GM21737 (cell line): ENCODE data around the gene NCOR1.

Source experiments
- ATAC-seq: cut with Tn5 transposase; IDR thresholded peaks from one replicate; pipeline ENCODE4 v1.9.1; 2021; ENCODE audit warnings: mild to moderate bottlenecking, moderate library complexity; ENCODE audit not compliant: unreplicated experiment

Gene NCOR1

DNA sequence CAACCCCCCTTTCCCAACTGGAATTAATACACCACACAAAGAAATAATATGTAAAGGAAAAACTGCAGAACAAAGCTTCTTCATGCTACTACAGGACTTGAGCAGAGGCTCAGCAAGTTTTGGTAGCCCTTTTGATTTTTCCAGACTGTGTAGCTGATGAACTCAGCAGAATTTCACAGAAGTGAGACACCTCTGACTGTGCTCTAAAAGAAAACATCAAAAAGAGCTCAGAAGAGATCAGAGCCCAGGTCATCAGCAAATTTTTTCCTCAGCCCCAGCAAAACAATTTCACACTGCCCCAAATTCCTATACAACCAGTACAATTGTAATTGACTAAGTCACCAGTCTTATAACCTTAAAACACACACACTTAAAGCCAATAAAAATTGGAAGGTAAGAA, 177.7 kb downstream of the NCOR1 start:
- ATAC-seq: no peak

DNA sequence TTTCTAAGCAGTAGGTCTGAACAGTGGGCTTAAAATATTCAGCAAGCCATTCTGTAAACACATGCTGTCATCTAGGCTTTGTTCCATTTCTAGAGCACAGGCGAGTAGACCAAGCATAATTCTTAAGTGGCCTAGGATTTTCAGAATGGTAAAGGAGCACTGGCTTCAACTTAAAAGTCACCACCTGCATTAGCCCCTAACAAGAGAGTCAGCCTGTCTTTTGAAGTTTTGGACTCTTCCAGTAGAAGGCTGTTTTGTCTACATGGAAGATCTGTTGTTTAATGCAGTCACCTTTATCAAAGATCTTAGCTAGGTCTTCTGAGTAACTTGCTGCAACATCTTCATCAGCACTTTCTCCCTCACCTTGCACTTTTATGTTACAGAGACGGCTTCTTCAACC, 179.1 kb downstream of the NCOR1 start:
- no peak for ATAC-seq

DNA sequence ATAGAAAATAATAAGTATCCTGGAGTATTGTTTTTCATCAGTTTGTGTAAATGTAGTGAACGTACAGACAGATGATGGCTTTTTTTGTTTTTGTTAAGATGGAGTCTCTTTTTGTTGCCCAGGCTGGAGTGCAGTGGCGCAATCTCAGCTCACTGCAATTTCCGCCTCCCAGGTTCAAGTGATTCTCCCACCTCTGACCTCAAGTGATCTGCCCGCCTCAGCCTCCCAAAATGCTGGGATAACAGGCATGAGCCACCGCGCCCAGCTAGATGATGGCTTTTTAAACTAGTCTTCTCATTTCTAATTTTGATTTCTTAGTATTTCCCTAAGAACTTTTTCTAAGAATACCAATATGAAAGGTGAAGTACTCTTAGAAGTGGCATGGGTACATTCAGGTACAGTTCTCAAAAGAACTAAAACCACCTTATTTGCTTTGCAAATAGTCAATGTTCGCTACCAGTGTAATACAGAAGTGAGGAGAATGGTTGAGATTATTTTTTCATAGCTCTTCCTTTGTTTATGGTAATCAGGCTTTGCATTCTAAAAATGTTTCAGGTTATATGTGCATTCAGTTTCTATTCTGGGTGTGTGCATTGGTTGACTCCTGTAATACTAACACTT, 181.5 kb downstream of the NCOR1 start:
- no peak for ATAC-seq

DNA sequence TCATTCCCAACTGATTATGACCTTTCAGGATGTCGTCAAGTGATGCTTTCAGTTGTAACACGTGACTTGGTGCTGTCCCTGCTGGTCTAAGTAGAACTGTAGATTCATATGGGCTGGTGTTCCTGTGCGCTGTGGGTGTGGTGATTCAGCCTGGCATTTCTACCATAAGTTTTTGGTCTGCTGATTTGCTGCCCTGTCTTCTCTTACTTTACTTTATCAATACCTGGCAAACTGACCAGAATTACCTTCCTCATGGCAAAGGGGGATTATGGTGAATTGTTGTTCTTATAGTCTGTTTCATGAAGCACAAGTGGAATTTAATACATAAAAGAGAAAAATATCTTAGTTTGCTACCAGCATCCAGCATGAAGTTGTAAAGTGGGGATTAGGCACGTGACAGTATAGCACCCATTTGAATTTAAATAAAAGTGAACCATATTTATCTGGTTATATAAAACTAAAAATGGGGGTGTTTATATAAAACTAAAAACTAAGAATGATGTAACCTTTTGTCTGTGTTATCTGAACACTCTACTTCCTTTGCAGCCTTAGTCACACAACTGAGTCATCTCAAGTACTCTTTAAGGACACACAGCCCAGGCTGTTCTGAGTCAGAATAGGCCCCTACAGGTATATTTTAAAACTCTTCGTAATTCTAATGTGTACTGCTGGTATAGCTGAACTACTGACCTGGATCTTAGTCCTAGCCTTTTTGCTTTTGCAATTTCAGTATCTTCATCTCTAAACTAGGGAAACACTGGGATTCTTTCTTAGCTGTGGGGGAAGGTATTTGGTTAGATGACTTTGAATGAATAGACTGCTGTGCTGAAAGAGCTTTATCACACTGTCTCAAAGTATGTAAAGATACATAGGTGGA, 187.4 kb downstream of the NCOR1 start:
- ATAC-seq: peak; percentile 55

DNA sequence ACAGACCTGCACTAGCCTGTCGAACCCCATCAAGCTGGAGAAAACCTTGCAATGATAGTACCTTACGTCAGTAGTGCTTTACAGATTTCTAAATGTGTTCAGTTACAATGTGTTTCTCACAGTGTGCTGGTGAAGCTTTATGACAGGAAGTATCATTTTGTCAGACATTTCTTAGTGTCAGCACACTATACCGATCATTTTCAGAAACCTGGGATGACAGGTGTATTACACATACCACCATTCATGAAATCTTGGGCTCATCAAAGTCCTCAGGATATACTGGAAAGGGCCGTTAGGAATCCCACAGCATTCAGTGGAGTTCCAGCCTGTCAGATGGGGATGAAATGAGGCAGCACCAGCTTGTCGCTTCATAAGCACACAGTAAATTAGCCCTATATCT, 188.4 kb downstream of the NCOR1 start:
- ATAC-seq: no peak

DNA sequence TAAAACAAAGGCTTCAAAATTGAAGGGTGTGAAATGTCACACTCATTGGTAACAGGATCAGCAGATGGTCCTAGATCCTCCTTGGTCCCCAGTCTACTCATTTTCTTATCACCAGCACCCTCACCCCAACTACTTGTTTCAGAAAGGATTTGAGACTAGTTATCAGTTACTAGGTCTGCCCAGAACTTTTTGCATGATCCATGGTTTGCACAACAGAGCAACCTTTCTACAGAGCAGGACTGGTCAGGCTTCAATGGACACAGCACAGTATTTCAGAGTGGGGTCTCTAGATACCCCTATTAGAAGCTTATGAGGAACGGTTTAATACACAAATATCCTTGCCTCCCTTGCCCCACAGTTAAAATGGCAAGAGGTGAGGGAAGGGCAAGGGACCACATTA, 190.1 kb downstream of the NCOR1 start:
- no peak for ATAC-seq

DNA sequence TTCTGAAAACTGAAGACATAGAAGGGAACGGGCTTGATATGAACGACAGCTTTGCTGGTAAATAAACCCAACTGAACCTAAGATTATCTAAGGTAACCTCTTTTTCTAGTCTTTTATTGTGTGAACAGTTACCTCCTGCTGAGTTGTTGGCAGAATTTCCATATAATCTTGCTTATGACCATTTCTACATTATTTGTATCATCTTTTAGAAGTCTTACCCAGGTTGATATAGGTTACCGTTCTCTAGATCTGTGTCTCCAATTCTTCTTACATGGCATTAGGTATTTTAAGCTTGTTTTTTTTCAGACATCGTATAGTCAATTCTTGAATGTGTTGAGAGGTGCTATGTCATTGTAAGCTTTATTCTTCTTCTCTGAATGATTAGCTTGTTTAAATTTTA, 191.5 kb downstream of the NCOR1 start:
- ATAC-seq: no peak

DNA sequence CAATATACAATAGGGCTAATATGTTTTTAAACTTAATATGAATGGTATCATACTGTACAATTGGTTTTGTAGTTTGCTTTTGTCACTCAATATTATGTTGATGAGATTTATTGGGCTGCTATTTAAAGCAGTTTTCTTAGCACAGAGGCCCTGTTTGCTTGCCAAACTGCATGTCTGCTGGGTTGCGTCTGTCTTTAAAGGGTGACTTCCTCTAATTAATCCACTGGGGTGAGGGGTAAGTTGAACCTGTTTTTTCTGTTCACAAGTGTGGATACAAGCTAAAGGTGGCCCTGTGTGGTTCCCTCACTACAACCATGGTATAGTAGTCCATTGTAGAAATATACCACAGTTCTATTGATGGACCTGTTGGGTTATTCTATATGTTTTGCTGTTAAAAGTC, 196.0 kb downstream of the NCOR1 start:
- ATAC-seq: no peak

DNA sequence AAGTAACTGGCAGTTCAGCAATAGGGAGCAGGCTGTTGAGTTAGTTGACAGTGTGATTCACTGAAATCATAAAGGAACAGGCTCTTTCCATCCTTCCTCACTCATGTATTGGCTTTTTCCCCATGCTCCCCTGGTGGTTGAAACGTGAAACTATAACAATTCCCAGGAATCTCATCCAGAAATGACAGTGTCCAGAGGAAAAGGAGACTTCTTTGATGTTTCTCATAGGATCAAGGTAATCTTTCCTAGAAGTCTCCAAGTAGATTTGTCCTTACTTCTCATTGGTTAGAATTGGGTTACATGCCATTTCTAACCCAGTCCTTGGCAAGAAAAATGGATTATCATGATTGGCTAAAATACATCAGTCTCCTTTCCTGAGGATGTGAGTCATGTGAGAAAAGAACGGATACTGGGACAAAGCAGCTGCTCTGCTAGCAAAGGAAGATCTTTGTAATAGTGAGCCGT, 201.4 kb downstream of the NCOR1 start:
- ATAC-seq: no peak

DNA sequence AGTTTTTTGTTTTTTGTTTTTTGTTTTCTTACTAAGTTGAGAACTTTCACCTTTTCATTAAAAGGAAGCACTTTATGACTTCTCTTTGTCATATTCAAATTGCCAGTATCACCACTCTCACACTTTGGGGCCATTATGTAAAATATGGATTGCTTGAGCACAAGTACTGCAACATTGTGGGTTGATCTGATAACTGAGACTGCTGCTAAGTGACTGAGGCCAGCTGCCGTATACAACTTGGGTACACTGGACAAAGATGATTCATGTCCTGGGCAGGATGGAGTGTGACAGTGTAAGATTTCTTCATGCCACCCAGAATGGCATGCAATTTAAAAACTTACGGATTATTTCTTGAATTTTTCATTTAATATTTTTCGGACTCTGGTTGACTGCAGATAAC, 207.9 kb downstream of the NCOR1 start:
- ATAC-seq: no peak

DNA sequence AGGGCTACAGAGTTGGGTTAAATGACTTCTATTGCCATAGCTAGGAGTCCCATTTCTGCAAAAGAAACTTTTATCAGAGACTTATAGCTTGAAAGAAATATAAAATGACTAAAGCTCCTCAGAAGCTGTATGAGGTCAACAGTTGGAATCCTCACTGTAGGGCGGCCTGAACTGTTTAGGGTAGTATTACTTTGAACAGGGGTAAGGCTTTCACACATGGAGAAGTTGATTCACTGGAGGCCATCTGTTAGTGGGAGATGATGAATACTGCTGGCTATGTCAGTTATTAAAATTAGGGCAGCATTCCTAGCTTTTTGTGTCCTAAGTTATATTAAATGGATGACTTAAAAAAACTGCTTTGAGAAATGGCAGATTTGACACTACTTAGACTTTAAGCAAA, 209.7 kb downstream of the NCOR1 start:
- no peak for ATAC-seq

DNA sequence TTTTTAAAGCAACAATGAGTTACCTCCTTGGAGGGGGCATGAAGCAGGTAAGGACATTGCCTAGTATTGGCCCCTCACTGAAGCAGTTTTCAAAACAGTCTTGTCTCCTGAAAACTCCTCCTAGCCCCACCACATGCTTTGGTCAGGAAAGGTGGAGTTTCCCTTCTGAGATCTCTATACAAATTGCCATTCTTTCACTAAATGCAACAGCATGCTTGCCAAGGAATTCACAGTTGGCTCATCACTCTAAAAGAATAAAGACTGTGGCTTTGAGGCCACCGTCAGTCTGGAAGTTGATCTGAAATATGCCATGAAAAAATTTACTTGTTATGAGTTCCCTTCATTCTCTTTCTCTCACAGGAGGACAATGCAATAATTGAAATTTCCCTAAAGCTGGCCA, 211.5 kb downstream of the NCOR1 start:
- no peak for ATAC-seq

DNA sequence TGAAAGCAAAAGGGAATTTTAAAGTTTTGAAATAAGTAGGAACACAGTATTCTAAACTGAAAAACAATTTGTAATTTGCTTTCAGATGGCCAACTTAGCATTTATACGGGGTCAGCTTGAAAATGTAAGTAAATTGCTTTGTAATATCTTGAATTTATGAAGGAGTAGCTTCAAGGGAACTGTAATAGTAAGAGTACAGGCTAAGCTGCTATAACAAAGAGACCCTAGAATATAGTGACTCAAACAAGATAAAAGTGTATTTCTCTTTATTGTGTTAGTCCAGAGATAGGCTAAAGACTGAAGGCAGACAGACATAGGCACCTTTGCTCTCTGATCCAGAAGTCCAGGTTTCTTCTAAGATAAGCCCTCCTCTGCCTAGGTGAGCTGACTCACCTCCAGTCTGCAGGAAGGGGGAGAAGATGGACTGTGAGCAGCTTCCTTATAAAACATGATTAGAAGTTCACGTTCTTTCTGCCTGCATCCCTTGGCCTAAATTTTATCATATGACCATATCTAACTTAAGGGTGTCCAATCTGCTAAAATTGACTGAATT, 212.6 kb downstream of the NCOR1 start:
- no peak for ATAC-seq

DNA sequence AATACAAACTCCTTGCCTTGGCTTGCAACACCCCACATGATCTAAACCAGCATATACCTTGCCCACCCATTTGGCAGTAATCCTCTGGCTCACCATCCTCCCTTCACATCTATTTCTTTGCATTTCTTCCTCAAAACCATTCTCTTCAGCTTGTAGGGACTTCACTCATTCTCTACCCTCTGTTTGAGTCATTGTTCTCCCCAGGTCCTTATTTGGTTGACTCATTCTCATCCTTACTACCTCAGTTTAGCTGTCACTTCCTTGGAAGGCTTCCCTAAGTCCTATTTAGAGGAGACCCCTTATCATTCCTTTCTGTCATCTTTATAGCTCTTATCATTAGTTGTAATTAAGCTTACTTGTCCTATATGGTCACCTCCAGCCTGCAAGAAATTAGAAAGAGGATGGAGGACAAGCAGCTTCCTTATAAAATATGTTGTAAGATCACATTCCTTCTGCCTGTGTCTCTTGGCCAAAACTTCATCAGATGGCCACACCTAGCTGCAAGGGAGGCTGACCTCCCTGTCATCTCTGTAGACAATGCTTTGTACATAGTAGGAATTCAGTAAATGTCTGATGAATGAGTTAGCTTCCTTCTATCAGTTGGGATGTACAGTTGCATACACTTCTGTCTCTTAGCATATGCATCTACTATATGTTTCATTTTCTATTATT, 214.0 kb downstream of the NCOR1 start:
- no peak for ATAC-seq

DNA sequence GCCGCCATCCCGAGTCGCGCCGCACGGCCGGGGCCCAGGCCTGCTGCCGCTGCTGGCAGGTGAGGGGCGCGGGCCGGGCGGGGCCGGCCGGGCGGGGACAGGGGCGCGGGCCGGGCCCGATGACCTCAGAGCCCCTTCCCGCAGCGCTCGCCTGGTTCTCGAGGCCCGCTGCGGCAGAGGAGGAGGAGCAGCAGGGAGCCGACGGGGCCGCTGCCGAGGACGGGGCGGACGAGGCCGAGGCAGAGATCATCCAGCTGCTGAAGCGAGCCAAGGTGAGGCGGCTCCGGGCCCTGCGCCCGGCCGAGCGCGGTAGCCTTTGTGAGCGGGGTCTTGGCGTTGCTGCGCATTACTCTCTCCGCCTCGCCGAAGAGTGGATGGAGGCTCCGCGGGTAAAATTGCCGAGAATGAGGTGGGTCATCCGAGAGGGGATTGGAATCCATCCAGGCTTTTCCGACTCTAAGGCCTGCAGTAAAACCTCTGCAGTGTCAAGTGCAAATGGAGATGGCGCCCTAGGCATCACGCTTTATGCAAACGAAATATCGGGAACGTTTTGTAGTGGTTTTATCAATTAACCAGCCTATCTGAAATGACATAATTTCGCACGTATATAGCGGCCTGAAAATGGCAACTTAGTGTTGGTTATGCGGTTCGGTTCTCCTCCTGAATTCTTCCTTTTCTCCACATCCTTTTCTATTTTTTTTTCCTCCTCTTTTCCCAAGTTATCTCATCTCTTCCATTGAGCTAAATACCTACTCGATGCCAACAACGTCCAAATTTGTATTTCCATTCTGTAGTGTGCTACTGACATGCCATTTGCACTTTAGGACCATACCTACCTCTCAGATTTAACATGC, 215.1 kb downstream of the NCOR1 start:
- peak; percentile 39 for ATAC-seq

DNA sequence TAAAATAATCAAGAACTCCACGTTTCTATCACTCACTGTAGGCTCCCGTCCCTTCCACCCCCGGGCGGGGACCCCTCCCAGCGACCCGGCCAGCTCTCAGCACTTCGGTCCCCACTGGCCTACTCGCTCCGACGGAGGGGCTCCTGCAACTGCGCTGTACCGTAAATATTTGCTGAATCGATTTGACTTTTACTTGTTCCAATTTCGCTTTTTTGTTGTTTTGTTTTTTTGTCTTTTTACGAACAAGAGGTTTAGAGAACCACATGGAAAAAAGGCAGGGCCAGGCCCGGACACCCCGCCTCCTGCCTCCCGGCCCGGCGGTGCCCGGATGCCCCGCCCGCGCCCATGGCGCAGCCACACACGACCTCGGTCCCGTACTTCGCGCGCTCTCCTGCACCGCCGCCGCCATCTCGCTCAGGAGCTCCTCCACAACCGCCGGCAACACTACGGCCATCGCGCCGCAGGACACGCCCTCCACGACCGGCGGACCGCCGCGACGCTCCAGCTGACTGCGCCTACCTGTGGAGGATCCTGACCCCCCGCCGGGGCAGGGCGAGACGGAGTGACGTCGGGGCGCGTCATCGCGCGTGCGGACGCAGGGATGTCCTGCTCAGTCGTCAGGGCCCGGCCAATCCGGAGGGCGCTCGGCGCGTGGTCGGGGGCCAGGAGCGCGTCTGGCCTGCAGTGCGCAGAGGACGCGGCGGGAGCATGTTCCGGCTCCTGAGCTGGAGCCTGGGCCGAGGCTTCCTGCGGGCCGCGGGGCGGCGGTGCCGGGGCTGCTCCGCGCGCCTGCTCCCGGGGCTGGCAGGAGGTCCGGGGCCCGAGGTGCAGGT, 216.0 kb downstream of the NCOR1 start, which contains the start of the genes TTC19 and ZSWIM7:
Gene TTC19 (plus strand): TSS at position 684 of the 833 bp plus-strand sequence. CDS start 25 bp downstream, at position 709.
Gene ZSWIM7 (minus strand): TSS at position 564 of the 833 bp plus-strand sequence. CDS start 110 bp downstream, at position 454.
- peak; percentile 93 for ATAC-seq

DNA sequence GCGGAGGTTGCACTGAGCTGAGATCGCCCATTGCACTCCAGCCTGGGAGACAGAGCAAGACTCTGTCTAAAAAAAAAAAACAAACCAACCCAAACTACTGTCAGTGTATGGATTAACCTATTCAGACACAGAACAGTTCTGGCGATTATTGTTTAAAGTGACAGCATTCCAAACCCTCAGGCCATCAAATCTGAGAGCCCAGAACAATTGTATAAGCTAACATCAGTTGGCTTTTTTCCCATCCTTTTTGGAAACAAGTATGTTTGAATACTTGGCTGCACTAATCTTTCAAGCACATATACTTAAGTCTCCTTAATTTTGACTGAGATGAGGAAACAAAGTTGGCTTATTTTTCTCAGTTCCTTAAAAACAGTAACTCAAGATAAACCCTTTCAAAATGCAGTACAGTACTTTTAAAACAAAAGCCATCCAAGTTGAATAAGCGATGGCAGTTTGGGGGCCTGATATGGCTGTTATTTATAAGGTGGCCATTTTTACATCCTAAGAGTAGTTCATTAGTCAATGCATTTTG, 217.2 kb downstream of the NCOR1 start:
- no peak for ATAC-seq

DNA sequence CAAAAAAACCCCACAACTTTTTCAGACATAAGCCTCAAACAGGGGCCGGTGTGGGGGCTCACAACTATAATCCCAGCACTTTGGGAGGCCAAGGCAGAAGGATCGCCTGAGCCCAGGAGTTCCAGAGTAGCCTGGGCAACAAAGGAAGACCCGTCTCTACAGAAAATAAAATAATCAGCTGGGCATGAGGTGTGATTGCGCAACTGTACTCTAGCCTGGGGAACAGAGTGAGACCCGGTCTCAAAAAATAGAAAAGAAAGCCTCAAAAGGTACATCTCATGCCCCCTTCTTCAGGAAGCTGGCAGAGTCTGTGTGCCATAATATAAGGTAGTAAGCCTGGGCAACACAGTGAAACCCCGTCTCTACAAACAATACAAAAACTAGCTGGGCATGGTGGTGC, 219.0 kb downstream of the NCOR1 start:
- ATAC-seq: no peak
